Measurements from ENCODE around the gene MICB.

The MICB gene

DNA sequence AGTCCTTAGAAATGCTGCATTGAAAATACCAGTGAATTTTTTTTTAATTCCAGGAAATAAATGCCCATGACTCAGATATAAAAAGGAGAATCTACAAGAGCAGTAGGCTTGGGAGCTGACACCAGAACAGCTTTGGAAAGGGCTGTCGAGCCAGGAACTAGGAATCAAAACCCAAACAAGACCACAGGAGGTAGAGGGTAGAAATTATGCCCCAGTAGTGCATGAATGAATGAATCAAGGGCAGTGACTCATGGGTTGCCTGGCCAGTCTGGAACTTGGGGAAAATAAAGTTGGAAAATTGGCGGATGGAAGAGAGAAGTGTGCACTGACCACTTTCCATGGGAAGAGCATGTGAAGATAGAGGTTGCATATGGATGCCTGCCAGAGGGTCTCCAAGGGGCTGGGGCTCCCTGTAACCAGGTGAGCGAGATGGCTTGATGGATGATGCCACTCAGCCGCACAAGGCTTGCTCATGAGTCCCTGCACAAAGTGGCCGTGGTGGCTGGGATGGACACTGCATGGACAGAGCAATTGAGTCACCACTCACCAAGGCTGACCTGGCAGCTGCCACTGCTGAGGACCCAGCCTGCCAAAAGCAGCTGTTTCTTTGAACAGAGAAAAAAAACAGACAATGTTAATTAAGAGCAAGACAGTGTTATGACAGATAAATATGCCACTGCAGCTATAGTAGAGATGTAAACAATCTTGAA, 15.7 kb downstream of the MICB start:
- DNase-seq: no peak

DNA sequence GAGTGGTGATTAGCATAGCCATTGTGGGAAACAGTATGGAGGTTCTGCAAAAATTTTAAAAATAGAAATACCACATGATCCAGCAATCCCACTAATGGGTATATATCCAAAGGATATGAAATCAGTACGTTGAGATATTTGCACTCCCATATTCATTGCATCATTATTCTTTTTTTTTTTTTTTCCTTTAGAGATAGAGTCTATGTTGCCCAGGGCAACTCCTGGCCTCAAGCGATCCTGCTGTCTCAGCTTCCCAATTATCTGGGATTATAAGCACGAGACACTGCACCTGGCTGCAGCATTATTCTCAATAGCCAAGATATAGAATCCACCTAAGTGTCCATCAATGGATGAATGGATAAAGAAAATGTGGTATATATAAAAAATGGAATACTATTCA, 23.9 kb downstream of the MICB start:
- no peak for DNase-seq

DNA sequence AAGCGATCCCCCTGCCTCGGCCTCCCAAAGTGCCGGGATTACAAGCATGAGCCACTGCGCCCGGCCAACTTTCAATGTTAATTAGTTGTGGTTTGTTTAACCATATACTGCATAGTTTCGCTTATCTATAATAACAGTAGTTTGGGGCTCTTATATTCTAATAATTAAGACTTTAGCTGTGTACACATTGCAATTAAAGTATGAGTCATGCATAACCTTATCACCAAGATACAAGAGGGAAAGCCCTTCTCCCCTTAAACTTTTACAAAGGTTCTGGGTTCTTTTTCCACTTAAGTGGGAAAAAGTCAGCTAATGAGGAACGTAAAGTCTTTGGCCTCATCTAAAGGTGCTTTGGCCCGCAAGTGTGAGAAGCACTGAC, 27.6 kb downstream of the MICB start:
- DNase-seq: no peak

DNA sequence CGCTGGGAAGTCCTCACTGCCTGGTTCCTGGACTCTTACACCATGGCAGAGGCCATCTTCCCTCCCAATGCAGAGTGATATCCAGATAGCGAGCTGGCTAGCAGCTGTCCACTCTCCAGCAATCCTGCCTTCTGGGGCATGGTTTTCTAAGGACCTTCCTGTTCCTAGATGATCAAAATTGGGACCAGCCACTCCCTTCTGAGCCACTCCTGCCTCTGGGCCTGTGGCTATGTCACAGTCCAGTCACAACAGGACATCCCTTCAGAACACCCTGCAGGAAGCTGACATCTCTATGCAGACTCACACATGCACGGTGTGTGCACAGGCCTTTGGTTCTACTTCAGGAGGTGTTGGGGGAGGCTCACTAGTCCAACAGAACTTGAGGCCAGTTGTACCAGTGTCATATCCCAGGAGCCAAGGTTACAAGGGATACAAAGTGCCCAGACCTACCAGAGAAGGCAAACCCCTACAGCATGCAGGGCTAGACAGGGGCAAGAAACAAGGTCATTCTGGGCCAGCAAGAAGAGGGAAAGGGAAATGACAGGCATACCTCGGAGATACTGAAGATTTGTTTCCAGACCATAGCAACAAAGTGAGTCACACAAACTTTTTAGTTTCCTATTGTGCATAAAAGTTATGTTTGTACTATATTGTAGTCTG, 28.1 kb downstream of the MICB start:
- DNase-seq: no peak

DNA sequence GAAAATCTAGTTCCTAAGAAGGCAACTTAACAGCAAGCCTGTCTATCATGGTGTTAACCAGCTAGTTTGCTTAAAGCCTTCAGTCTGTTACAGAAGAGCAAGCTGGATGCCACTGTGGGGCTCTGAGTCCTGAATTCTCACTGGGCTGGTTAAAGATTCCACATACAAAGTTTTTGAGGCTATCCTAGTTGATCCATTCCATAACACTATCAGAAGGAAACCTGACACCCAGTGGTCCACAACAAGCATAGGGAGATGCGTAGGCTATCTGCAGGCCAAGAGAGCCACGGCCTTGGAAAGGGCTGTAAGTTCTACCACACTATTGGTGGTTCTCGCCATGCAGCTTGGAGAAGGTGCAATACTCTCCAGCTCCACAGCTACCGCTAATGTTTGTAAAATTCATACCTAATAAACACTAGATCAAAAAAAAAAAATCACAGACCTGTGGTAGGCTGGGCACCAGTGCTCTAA, 30.4 kb downstream of the MICB start:
- no peak for DNase-seq

DNA sequence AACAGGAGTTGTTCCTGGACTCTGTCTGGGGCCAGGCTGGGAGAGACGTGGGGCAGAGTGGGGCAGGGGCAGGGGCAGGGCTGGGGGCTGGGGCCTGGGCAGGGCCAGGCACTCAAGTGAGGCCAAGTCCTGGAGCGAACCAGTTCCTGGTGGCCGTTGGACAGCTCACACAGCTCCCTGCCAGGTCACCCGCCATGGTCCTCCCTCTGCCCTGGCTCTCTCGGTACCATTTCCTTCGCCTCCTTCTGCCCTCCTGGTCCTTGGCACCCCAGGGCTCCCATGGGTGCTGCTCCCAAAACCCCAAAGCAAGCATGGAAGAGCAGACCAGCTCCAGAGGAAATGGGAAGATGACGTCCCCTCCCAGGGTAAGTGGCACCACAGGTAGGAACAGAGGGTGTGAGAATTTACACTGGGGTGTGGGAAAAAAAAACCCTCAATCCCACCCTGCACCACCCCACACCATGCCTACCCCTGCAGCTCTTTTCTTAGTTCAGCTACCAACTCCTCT, 30.9 kb downstream of the MICB start, which contains the start of gene MCCD1:
TSS of gene MCCD1 (plus strand) at position 142 of the 508 bp plus-strand sequence. CDS start at position 195, 53 bp downstream.
- no peak for DNase-seq

DNA sequence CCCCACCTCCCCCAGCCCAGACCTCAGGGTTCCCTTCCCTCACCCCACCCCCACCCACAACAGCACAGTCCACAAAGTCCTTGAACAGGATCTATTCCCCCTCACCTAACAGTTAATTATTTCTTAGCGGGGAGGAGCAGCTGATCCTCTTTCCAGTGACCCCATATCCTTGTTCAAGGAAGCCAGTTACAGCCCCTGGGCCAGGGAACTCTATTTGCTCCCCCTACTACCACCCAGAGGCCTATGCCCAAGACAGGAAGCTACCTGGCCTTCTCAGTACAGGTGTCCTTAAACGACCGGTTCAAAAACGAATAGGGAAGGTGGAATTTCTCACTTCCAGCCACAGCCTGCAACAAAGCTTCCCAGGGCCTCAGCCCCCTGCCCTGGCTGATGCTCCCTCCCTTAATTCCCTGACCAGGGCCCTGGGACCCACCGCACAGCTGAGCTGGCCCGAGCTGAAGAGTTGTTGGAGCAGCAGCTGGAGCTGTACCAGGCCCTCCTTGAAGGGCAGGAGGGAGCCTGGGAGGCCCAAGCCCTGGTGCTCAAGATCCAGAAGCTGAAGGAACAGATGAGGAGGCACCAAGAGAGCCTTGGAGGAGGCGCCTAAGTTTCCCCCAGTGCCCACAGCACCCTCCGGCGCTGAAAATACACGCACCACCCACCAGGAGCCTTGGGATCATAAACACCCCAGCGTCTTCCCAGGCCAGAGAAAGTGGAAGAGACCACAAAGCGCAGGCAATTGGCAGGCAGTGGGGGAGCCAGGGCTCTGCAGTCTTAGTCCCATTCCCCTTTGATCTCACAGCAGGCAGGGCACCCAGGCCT, 31.6 kb downstream of the MICB start:
- DNase-seq: no peak

DNA sequence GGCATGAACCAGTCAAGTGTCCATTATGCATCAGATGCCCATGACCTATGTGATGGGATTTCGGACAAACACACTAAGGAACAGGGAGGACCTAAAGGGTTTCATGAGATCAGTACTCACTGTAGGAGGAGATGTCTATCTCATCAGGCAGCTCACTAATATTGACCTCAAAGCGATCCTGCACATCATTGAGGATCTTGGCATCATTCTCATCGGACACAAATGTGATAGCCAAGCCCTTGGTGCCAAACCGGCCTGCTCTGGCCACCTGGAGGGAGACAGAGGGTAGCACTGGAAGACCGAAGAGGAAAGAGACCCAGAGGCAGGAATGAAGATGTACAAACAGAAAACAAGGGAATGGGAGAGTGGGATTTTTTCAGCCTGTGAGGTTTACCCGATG, 32.7 kb downstream of the MICB start:
- DNase-seq: no peak

DNA sequence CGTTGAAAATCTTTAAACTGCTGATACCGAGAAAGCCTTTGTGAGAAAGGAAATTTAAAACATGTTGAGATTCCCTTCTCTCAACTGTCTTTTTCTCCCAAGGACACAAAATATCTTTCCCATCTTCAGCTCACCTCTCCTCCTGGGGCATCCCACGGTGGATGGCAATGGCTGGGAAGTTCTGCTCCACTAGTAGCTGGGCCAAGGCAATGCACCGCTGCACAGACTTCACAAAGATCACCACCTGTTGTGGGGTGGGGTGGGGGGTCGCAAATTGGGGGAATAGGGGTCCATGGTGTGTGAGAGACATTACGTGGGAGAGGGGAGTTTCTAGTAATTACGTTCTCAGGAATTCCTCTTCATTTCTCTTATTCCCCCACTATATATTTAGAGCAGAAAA, 33.2 kb downstream of the MICB start:
- no peak for DNase-seq

DNA sequence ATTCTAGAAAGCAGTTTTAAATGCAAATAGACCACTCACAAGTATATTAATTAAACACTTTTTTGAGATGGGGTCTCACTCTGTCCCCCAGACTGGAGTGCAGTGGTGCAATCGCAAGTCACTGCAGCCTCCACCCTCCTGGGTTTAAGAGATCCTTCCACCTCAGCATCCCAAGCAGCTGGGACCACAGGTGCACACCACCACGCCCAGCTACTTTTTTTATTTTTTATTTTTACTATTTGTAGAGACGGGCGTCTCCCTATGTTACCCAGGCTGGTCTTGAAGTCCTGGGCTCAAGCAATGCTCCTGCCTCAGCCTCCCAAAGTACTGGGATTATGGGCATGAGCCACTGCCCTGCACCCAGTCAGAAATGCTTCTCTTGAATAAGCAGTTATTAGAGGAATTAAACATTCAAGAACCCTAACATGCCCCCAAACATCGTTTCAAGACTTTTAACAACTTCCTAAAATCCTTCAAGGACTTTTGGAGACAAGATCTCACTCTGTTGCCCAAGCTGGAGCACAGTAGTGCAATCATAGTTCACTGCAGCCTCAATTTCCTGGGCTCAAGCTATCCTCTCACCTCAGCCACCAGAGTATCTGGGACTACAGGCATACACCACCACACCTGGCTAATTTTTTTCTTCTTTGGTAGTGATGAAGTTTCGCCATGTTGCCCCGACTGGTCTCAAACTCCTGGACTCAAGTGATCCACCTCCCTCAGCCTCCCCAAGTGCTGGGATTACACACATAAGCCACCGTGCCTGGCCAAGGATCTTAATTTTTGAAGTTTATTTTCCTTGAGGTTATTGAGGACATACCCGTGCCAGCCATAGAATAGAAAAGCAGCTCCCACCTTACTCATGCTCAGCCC, 34.1 kb downstream of the MICB start:
- DNase-seq: no peak

DNA sequence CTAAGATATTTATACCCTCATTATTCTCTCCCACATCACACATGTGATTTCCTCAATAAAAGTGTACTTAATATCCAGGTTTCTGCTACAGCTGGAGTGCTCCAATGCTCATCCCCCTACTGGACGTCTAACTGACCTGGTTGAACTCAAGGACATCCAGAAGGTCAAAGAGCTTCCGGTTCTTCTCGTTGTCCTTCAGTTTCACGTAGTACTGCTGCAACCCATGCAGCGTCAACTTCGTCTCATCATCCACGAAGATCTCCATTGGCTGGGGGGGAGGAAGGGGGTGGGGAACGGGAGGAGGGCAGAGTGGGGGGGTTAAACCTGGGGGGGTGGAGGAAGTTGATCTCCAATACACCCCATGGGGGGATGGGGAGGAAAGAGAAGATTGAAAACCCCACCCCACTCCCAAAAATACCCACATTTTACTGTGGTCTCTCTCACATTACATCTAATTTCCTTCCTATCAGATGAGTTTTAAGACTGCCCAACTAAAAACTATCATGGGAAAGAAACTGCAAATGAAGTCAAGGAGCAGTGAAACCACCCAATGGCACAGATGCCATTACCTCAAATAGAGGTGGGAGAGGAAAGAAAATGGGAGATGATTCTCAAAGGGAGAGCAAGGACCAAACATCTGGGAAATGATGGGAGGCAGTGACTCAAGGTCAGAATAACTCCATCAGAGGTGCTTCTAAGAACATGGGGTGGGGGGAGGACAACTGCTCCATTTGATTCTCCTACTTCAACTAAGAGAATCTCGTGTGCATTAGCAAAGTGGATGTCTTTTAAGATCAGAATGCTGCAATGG, 34.9 kb downstream of the MICB start:
- no peak for DNase-seq

DNA sequence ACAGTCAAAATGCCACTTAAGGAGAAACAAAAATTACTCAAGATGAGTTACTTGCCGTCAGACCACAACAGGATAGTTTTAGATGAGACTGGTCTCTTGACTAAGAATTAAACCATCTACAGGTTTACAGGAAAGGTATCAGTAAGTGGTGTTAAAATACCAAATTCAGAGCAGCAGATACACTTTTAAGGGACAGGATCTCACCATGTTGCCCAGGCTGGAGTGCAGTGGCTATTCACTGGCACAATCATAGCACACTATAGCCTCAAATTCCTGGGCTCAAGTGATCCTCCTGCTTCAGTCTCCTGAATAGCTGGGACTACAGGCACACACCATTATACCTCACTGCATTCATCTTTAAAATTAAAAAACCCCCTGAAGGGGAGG, 35.5 kb downstream of the MICB start:
- DNase-seq: no peak

DNA sequence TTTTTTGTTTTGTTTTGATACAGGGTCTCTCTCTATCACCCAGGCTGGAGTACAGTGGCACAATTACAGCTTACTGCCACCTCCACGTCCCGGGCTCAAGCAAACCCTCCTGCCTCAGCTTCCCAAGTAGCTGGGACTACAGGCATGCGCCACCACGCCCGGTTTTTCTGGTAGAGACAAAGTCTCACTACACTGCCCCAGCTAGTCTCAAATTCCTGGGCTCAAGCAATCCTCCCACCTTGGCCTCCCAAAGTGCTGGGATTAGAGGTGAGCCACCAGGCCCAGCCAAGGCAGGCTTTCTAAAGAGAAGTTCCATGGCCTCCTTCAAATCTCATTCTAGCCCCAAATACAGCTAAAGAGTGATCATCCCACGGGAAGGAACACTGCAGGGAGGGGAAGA, 36.1 kb downstream of the MICB start:
- DNase-seq: no peak

DNA sequence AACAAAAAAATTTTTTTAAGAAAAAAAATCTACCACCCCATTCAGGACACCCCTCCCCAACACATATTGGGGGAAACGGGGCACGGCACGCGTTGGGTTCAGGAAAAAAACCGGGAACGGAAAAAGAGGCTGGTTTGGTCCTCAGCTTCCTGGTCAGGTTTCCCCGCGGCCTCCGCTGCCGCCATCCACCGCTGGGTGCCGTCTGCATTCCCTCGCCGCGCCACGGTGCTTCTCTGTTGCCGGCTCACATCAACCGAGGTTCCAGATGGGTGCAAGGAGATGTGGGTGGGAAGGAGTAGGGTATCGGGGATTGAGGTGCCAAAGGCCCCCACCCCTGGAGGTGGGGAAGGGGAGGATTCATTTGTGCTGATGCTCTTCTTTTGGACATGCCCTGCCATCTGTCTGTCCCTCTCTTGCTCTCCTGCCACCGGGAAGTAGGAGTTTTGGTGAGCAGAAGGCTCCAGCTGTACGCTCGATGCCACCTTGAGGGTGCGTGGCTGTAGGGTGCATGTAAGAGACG, 36.6 kb downstream of the MICB start:
- no peak for DNase-seq

DNA sequence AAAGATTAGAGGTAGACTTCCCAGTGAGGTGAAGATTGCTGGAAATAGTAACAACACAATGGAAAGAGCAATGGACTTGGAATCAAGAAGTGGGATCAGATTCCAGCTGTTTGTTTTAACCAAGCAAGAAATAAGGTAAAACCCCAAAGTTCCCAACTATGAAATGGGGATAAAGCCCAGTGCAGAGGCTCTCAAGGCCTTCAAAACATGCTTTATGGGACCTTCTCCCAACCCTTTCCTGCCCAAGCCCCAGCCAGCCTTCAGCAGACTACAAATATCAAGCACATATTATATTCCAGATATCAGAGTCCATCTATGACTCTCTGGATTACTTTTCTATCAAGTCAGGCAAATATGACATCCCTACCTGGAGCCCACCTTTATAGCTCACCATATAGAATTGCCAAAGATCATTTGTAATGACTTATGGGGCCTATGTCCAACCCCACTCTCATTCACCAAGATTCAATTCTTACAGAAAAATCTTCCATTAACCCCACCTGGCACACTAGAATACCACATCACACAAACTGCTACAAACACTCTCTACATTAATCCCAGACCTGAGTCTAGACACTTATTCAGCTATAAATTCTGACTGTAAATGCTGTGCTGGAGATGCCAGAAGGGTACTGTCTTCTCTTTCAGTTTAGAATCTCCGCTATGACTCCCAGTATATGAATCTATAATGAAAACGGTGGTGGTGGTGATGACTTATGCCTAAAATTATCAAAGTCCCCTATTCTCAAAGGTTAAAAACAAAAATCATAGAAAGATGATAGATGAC, 37.8 kb downstream of the MICB start:
- no peak for DNase-seq

DNA sequence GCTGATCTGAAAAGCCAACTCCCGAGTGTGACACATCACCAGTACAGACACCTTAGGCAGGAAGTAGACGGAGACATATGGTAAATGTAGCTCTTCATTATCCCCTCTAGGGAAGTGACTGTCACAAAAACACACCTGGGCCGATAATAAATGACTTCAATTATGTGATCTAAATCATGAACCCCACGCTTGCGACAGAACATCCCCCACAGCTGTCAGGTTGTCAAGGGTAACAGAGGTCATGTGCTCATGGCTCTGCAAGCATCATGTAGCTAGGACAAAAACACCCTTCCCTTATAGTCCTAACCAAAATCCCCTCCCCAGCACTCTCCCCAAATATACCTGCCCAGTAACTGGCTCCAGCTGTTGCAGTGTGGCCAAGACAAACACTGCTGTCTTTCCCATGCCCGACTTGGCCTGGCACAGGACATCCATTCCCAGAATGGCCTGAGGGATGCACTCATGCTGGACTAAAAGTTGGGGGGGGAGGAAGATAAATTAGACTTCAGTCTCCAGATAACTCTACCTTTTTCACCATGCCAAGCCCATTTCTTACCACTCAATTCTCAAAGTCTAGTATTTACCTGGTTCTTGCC, 41.0 kb downstream of the MICB start:
- DNase-seq: no peak

DNA sequence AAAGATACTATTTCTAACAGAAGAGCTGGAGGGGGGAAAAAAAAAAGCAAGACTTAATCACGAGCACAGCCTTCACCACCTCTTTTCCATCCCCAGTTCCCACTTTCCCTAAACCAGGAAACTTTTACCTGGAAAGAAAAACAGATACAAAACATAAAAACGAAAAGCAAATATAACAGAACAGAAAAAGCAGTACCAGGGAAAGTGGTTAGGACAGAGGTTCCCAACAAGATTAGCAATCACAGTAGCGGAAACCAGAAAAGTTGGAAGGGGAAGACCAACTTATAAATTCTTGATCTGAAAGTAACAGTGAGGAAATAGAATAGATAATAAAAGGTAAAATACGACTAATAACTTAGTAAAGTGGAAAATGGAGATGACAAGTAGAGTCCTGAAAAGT, 42.7 kb downstream of the MICB start:
- no peak for DNase-seq

DNA sequence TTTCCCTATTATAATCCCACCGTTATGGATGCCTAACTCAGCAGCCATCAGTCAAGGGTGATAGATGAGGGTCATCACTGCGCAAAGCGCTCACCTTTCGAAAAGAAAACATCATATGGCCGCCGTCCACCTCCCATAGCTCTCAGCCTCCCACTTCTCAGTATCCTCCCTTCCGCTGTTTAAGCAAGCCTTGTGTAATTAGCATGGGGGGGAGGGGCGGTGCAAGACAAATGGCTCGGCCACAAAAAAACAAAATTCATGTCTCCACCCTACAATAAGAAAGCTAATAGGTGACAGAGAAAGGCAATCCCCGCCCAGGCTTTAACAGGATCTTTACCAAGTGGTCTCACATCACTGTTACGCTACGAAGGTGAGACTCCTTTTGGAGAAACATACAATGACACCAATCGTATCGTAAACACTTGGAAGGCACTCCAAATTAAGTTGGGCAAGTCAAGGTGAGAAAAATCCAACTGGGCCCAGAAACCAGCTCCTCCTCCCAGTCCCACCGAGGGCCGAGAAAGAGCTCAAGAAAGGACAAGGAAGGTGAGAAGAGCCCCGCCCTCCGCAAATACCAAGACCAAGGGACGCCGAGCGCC, 43.2 kb downstream of the MICB start:
- DNase-seq: peak in 2 of 4 experiments; percentile 46 to 57

DNA sequence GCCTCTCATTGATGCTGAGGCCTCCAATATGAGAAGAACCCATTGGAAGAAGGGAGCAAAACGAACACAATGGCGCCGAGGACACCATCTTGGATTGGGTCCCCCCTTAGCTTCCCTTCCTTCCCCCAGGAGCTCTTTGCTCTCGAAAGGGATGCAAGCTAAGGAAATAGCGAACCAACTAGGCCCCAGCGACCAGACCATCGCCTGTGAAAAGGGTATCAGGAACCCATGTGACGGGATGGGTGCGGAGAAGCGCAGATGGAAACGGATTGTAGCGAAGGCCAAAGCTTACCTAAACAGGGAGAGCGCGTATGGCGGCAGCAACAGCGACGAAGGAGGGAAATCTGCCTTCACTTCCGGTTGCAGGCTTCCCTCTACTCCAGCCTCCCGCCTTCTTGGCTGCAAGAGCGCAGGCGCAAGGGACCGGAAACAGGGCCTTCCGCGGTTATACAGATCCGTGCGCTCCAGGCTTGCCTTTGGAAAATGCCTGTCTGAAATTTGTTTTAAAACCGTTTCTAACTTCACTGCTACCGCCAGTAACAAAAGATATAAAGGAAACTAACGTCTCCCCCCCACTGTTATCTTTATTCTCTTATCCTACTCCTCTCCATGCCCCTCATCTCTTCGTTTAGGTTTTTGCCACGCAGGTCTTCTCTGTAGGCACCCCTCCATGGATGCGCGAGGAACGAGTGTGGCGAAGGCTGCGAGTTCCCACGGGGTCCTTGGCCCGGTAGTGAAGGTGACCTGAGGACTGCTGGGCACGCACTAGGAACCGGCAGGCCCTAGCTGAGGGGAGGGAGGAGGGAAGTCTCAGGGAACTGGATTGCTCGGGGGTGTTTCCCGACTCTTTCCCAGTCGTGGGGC, 43.9 kb downstream of the MICB start, which contains the start of gene DDX39B:
TSS of gene DDX39B (minus strand) at position 346 of the 864 bp plus-strand sequence. CDS start 1,471 bp downstream, outside the sequence.
- DNase-seq: peak; percentile 77 to 89 (median 80)

Data from activated naive CD4-positive, alpha-beta T cell (primary cell).